Suprapubic skin (tissue), 3 donors: Measurements from ENCODE around the gene SPACA6.

Experiments
- EP300 ChIP-seq: sonication (generic); formaldehyde crosslinking; IDR thresholded peaks from one replicate; pipeline ENCODE4 v1.6.1; 2017; ENCODE audit warnings: antibody characterized with exemption
- POLR2A ChIP-seq, 2 donors: fragments of 450-650 bp; IDR thresholded peaks; one replicate each; pipeline ENCODE4 v1.6.1; 2017; ENCODE audit warnings: antibody characterized with exemption in 2 of 2, mild to moderate bottlenecking in 2 of 2, moderate library complexity in 2 of 2
- TF ChIP-seq, protein P1 (sequence below), 2 donors: fragments of 200-600 bp in 1 of 2; fragments of 450-650 bp in 1 of 2; sonication (generic) in 1 of 2; IDR thresholded peaks; one replicate each; pipeline ENCODE4 v1.5.1; 2016 to 2019; ENCODE audit warnings: antibody characterized with exemption in 2 of 2, mild to moderate bottlenecking in 1 of 2, moderate library complexity in 1 of 2

DNA sequence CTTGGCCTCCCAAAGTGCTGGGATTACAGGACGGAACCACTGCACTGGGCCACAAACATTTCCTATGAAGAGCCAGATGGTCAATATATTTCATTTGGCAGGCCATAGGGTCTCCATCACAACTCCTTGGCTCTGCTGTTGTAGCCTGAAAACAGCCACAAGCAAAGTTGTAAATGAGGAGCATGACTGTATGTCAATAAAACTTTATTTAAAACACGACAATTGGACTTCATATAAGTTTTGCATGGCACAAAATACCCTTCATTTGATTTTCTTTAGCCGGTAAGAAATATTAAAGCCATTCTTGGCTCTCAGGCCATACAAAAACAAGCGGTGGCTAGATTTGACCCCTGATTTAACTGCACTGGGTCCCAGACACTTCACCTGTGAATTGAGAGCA lies 61.6 kb downstream of the SPACA6 start:
- TF ChIP-seq EP300 (no peak), POLR2A (IDR thresholded peaks at IDR 0.05) (no peak)
- TF ChIP-seq, protein P1, sequence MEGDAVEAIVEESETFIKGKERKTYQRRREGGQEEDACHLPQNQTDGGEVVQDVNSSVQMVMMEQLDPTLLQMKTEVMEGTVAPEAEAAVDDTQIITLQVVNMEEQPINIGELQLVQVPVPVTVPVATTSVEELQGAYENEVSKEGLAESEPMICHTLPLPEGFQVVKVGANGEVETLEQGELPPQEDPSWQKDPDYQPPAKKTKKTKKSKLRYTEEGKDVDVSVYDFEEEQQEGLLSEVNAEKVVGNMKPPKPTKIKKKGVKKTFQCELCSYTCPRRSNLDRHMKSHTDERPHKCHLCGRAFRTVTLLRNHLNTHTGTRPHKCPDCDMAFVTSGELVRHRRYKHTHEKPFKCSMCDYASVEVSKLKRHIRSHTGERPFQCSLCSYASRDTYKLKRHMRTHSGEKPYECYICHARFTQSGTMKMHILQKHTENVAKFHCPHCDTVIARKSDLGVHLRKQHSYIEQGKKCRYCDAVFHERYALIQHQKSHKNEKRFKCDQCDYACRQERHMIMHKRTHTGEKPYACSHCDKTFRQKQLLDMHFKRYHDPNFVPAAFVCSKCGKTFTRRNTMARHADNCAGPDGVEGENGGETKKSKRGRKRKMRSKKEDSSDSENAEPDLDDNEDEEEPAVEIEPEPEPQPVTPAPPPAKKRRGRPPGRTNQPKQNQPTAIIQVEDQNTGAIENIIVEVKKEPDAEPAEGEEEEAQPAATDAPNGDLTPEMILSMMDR (IDR thresholded peaks at IDR 0.05), result no peak
